HG03097 (cell line): ENCODE data around the gene ANKRD2.
"Not testable (repeated sequence)": the region's sequence is repeated elsewhere in the genome, so short reads cannot be mapped to it uniquely, and the experiment has no call there.

Experiments used
- ATAC-seq: cut with Tn5 transposase; IDR thresholded peaks from one replicate; pipeline ENCODE4 v1.9.1; 2021; ENCODE audit not compliant: unreplicated experiment, low FRiP score

ANKRD2 gene

DNA sequence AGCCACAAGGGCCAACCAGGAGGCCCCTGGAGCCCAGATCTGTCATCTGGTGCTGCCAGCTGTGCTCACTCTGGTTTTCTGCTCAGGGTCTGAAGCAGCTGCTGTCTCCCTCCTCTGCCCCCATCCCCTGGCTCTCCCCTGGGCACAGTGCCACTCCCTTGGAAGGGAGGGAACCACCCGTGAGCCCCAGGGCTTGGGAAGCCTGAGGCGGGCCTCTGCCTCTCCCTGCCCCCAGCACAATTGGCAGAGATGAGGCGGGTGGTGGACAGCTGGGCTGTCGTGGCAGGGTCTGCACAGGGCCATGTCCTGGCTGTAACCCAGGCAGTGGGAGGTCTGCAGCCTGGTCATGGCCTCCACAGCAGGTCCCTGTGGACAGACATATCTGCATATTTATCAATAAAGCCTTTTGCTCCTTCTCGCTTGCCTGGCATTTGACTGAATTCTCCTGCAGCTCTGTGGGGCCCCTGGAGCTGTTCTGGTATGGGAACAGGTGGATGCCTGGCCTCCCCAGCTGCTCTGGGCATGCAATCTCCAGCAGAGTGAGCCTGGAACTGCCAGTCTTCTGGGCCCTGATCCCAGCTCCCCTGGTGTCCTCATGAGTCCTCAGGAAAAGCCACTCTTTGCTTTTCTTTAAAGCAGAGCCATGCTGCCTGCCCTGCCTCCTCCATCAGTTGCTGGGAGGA, 1.6 kb upstream of the ANKRD2 start:
- no peak for ATAC-seq

DNA sequence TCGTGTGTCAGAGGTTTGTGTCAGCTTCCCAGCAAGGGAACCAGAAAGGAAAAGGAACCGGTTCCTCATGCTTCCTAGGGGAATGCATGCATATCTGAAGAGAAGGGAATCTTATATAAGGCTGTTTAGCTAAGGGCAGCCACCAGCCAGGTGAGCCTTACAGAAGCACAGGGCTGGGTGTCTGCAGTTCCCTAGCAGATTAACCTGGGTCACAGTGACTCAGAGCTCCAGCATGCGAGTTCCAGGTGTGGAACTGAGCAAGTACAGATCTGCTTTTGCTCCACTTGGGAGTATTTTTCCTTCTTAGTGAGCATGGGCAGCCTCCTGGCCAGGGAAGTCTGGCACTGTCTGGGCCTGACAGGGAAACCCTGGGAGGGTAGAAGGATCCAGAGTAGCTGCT, 957 bp upstream of the ANKRD2 start:
- ATAC-seq: no peak

DNA sequence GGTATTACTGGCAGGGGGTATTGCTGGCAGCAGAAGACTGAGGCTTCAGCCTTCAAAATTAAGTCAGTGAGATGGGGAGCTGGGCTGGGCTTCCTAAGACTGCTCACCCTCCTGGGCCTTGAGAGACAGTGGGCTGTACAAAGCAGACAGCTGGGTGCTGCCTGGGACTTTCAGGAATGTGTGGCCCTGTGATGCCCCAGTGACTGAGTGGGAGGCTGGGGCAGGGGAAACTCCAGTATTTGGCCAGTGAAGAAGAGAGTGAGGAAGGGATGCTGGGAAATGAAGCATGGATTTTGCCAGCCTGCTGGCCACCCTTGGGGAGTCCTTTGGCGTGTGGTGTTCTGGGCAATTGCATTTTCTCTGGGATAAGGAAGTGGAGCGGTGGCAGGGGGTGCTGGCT, 442 bp downstream of the ANKRD2 start:
- ATAC-seq: no peak

DNA sequence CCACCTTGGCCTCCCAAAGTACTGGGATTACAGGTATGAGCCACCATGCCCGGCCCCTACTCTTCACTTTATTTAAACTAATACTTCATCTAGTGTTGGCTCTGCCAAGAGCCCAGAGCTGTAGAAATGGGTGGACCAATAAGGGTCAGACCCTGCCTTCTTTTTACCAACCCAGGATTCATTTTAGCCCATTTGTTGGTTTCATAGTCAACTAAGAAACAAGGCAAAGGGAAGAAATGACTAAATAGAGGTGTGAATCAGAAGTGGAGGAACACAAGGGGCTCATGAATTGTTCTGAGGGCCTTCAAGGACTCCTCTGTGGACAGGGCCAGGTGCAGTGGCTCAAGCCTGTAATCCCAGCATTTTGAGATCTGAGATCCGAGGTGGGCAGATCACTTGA, 1.1 kb downstream of the ANKRD2 start:
- ATAC-seq: no peak

DNA sequence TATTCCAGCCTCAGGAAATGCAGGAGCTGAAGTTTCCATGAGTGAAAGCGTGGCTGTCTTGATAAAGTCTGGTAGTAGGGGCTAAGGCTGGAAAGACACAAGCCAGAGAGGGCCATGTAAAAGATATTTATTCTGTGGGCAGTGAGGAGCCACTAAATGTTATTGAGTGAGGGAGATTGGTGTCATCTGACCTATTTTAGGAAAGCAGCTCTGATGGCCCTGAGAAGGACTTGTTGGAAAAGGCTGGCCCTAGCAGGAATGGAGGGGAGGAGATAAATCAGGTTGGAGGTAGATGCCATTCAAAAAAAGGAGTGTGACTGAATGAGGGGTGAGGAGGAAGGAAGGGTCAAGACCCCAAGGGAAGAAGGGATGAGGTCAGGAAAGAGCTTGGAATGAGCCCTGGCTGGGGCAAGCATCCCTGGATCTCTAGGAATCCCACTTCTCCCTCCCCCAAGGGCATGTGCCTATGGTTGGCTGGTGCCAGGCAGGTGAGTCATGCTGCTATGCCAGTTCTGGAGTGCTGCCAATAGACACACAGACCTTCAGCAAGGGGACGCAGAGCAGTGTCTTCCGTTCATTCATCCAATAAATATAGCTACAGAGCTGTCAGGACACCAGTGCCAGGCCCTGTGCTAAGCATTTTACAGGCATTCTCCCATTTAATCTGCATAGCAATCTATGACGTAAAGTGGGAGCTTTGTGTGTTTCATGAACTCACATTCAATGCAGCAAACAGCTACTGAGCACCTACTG, 2.0 kb downstream of the ANKRD2 start:
- no peak for ATAC-seq

DNA sequence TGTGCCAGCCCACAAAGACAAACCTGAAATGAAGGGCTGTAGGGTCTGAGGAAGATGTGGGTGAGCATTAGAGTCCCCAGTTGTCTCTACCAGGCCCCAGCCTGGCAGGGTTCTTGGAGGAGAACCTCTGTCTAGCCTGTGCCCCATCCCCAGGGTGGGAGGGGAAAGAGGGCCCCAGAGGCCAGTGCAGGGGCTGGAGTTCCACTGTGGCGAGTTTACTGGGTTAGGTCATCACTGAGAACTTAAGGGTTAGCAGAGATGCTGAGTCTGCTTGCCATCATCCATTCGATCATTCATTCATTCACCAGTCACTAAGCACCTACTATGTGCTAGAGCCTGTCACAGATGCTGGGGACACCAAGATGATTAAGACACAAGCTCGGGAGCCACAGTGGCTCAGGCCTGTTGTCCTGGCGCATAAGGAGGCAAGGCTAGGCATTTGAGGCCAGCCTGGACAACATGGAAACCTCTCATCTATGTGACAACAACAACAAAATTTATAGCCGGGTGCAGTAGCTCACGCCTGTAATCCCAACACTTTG, 2.6 kb downstream of the ANKRD2 start:
- ATAC-seq: no peak

DNA sequence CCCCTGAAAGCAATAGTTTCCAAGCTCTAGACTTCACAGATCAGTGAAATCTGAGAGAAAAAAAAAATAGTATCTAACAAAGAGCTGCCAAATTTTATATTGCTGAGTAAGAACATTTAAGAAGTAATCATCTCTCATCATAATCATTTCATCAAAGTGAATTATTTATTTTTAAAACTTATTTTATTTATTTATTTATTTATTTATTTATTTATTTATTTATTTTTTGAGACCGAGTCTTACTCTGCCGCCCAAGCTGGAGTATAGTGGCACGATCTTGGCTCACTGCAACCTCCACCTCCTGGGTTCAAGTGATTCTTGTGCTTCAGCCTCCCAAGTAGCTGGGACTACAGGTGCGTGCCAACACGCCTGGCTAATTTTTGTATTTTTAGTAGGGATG, 3.9 kb downstream of the ANKRD2 start:
- ATAC-seq: not testable (repeated sequence)

DNA sequence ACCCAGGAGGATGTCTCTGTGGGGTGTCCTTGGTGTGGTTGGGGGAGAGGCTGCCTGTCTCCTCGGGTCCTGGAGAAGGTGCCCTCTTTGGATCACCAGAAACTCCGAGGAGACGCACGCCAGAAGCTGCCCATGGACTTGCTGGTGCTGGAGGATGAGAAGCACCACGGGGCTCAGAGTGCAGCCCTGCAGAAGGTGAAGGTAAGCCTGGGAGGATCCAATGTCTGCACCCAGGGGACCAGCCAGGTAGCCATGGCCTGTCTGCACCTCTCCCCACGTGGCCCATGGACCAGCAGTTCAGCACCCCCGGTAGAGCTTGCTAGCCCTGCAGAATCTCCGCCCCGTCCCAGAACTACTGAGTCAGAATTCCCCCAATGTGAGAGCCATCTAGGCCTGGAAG, 5.1 kb downstream of the ANKRD2 start:
- no peak for ATAC-seq

DNA sequence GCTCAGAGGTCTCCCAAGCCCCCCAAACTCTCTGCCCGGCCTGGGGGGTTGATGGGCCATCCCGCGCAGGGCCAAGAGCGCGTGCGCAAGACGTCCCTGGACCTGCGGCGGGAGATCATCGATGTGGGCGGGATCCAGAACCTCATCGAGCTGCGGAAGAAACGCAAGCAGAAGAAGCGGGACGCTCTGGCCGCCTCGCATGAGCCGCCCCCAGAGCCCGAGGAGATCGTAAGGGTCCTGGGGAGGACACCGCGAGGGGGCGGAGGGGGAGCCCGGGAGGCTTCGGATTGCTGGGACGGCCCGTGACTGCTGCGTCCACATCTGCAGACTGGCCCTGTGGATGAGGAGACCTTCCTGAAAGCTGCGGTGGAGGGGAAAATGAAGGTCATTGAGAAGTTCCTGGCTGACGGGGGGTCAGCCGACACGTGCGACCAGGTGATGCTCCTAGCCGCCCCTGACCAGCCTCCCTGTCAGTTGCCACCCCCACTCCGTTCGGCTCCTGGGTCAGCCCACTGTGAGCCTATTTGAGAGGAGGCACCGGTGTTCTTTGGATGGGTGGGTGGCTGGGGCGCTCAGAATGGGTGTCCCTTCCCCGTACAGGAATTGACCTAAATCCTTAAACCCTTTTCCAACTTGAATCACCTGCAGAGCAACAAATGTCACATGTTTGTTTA, 5.7 kb downstream of the ANKRD2 start:
- ATAC-seq: no peak

DNA sequence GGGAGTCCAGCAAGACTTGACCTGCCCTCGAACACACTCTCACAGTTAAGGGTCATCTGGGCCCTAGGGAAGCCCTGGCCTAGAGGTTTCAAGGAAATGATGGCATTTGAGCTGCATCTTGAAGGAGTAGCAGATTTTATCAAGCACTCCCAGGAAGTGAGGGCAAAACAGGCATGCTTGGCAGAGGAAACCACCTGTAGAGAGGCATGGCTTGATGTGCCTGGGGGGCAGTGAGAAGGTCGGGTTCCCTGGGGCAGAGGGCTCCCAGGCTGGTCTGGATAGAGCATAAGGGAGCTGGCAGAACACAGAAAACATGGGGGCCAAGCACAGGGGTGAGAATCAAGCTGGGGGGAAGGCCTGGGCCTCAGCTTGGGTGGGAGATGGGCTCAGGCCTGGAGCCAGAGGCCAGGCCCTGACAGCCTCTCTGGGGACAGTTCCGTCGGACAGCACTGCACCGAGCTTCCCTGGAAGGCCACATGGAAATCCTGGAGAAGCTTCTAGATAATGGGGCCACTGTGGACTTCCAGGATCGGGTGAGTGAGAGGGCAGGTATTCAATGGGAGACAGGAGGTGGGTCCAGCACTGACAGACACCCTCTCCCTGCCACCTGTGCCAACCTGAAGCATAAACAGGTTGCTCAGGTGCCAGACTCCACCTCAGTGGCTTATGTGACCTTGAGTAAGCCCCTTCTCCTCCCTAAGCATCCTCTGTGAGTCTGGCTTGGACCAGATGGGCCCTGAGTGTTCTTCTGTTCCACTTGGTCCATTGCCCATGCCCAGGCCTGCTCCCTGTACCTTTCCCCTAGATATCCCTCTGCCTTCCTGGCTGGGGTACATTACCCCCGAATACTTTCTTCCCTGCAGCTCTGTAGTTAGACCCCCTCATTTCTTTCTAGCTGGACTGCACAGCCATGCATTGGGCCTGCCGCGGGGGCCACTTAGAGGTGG, 8.1 kb downstream of the ANKRD2 start:
- no peak for ATAC-seq

DNA sequence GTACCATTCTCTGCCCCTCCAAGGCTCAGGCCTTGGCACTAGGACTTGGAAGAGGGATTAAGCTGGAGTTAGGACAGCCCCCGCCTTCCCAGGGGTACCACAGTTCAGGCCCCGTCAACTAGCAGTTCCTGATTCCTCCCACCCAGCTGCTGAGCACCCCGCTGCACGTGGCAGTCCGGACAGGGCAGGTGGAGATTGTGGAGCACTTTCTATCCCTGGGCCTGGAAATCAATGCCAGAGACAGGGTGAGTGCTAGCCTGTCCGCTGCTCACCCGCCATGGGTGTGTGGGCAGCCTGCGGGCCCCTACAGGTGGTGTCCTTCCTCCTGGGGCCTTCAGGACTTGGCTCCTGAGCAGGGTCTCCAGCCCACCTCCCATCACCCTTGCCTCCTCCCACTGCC, 9.6 kb downstream of the ANKRD2 start:
- no peak for ATAC-seq

DNA sequence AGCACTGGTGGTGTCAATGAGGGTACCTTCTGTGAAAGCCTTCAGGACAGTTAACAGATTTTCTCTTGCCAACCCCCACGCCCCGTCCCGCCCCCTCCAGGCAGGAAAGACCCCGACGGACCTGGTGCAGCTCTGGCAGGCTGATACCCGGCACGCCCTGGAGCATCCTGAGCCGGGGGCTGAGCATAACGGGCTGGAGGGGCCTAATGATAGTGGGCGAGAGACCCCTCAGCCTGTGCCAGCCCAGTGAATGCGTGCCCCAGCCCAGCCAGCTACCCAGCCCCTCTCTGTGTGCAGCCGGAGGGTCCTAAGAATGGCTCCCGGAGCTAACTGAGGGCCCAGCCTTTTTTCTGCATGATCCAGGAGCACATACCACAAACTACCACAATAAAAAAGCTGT, 10.9 kb downstream of the ANKRD2 start:
- no peak for ATAC-seq

DNA sequence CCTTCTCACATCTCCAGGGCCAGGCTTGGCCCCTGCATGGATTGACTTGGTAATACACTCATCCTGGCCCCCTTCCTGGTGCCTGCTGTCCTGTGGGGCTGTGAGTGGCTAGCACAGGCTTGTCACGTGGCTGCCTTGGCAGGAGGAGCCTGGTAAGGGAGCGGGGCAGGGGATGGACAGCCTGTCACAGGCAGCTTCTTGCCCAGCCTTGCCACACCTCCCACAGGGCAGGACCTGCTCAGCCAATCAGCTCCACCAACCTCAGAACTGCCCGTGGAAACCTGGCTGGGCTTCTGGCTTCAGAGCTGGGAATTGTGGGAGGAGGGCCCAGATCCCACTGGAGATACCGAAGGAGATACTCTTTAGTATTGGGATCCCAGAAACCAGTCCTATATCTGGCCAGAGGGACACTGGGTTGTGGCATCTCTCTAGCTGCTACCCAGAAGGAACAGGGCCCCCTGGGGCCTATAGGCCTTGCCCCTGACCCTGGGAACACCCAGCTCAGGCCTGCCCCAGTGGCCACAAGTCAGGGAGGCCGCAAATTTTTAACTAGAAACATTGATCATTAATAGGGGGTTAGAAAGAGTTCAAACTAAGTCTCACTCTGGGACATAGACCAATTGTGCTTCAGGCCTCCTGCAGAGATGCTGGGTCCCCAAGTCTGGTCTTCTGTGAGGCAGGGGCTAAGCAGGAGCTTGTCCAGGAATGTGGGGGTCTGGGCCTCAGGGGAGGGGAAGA, 11.7 kb downstream of the ANKRD2 start, which contains the start of gene HOGA1:
TSS of gene HOGA1 (plus strand) at position 330 of the 738 bp plus-strand sequence. CDS start at position 645, 315 bp downstream.
- ATAC-seq: no peak

DNA sequence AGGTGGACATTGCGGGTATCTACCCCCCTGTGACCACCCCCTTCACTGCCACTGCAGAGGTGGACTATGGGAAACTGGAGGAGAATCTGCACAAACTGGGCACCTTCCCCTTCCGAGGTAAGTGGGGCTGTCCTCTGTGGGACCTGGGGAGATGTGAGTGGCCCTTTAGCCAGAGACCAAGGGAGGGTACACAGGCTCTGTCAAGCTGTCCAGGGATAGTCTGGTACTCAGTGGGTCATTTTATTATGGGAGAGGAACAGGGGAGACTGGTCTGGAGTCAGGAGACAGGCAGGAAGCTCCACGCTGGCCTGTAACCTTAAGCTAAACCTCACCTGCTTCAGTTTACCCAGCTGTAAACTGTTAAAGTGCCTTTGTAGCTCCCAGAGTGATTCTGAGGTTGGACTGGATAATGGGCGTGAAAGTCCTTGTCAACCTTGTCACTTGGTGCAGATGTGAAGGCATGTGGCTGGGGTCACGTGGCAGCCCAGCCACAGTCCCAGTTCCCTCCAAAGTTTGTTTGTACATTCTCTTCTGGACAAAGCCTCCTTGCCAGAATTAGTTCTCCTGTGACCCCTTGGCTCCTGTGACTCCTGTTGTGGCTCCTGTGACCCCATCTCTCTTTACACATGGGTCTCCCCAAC, 12.3 kb downstream of the ANKRD2 start:
- ATAC-seq: no peak

DNA sequence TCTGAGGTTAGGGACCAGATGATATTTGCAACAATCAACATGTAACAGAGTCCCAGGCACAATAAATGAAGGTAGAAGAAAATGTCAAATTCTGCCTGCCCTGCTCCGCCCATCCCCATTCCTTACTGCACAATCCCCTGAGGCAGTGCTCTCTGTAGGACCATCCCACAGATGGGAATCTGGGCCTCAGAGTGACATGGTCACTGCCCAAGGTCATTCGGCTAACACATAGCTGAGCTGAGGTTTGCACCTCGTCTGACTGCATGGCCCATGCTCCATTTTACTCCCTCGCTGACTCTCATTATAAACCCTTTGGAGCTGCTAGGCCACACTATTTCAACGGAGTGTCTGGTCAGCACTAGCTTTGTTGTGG, 12.8 kb downstream of the ANKRD2 start:
- ATAC-seq: no peak

DNA sequence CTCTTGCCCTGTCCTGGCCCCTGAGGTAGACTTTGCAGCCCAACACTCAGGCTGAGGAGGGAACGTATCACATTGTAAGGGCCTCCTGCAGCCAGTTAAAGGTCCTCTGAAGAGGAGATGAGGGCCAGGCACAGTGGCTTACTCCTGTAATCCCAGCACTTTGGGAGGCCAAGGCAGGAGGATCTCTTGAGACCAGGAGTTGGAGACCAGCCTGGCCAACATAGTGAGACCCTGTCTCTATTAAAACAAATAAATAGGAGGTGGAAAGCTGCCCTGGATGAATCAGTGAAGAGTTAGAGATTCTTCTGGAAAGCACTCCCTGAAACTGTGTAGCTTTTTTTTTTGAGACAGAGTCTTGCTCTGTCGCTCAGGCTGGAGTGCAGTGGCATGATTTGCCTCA, 14.6 kb downstream of the ANKRD2 start:
- ATAC-seq: no peak

DNA sequence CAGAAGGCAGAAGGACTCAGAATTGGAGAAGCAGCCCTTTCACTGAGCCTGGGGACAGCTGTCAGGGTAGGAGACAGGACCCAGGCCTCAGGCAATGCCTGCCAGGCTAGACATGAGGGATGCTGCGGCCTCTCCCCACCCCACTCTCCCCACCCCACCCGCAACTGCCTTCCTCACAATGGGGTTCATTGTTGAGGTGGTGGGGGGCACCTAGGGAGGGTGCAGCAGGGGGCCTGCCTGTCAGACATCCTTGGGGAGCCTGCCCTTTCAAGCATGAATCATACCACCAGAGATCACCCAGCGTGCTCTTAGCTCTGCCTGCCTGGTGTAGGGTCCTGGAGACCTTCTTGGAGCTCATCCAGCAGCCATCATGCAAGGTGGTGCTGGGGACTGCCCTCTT, 16.9 kb downstream of the ANKRD2 start, which contains the start of gene C10orf62:
TSS of gene C10orf62 (plus strand) at position 243 of the 400 bp plus-strand sequence. CDS start 177 bp downstream, outside the sequence.
- ATAC-seq: no peak

DNA sequence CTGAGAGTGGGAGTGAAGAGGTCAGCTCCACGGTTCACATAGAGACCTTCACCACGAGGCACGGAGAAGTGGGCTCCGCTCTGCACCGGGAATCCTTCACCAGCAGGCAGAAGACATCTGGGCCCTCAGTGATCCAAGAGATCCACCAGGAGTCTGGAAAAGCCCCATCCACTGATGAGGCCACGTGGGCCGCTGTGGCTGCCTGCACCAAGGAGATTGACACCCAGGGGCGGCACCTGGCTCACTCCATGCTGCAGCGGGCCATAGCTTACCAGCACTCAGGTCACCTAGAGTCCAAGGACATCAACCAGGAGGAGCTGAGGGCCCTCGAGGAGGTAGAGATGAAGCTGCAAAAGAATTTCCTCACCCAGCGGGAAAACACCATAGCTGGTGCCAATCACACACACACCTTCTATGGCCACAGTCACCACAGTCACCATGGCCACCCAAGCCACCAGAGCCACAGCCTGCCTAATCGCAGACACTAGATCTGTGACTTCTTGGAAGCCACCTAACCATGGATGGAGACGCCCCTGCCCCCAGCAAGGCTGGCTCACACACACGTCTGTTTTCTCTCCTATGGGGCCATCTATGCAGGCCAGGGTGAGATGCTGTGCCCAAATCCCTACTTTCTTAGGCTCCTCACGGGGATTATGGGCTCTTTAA, 17.6 kb downstream of the ANKRD2 start:
- ATAC-seq: no peak
